CD4-positive, alpha-beta T cell treated with Interleukin-4 for 4 hours (primary cell): ENCODE data around the gene SYNE4.
"Not testable (repeated sequence)": the region's sequence is repeated elsewhere in the genome, so short reads cannot be mapped to it uniquely, and the experiment has no call there.

Source experiments
- DNase-seq: peaks from one replicate; pipeline ENCODE4 v3.0.0-alpha.2; 2020

Gene SYNE4

GRCh38 chr19:35987571-35987896 is 21.1 kb downstream of the SYNE4 start:
- DNase-seq = no peak

GRCh38 chr19:35986664-35987570 is 21.7 kb downstream of the SYNE4 start:
- DNase-seq = no peak

DNA sequence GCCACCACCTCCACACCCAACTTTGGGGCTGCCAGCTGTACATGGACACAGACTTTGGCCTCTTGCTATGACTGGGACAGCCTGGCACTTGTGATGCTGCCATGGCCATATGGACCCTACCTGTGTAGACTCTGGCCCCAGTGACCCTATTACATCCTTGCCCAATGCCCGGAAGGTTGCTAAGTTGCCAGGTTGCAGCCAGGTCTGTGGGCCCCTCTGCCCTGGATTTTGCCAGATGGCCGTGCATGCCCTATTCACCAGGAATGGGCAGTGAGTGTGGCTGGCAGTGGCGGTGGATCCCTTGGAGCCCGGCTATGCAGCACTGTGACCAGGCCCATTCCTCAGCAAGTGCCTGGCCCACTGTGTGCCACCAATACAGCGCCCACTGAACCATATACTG is 22.5 kb downstream of the SYNE4 start:
- DNase-seq = no peak

DNA sequence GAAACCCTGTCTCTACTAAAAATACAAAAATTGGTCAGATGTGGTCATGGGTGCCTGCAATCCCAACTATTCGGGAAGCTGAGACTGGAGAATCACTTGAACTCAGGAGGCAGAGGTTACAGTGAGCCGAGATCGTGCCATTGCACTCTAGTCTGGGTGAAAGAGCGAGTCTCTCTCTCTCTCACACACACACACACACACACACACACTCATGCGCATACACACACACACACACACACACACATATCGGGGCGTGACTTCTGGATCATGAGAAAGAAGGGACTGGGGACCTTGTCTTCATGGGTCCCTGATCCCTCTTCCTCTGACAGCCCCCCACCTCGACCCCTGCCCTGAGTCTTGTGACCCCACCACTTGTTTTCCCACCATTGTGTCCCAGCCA is 25.4 kb downstream of the SYNE4 start:
- no peak for DNase-seq

GRCh38 chr19:35980997-35981396 is 27.6 kb downstream of the SYNE4 start:
- DNase-seq = not testable (repeated sequence)

- DNase-seq = no peak
These were observed 29.7 kb downstream of the SYNE4 start for GRCh38 chr19:35978832-35979365.

- DNase-seq = no peak
These were observed 30.3 kb downstream of the SYNE4 start for GRCh38 chr19:35978271-35978670.

- no peak for DNase-seq
These were observed 31.0 kb downstream of the SYNE4 start for GRCh38 chr19:35977446-35978222.

GRCh38 chr19:35975608-35976214 is 32.9 kb downstream of the SYNE4 start:
- DNase-seq = no peak

DNA sequence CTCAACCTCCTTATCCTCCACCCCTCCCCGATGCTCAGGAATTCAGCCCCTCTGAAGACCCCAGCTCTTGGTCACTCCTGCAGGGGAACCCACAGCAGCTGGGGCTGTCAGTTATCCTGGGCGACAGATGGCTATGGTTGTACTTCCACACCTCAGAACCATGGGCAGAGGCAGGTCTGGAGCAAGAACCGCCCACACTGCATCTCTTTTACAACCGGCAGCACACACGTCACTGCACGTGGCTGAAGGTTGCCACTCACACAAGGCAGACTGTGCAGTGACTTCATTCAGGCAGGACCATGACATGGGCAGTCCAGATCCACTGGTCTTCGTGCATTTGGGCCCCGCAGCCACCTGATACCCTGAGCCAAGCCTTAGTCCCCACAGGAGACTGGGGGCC is 35.1 kb downstream of the SYNE4 start:
- DNase-seq = no peak

DNA sequence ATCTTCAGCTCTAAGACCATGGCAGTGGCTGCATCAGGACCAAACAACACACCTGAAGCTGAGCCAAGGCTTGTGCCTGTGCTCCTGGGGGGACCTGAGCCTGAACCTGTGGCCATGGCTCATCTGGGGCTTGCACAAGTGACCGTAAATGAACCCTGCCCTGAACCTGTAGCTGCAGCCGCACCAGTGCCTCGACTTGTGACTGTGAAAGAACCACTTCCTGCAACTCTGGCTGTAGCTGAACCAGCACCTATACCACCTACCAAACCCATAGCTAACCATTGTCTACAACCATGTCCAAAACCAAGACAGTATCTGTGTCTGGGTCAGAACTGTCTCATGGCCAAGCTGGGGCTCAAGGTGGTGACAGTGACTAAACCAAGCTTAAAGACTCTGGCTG is 41.8 kb downstream of the SYNE4 start:
- DNase-seq = no peak

DNA sequence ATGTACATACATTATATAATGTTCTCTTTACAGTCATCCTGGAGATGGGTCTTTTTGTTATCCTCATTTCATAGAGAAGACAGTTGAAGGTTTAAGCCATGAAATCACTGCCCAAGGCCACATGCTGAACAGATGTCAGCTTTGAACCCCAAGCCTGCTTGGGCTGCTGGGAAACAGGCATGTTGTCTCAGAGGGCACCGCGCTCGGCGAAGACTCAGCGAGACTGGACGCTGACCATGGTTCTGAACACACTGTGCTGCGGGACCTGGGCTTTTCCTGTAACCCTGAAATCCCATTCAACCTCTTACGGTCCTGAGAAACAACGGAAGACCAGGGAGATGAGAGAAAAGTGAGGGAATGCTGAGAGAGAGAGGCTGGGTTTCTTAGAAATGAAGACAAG is 45.1 kb downstream of the SYNE4 start:
- DNase-seq = no peak

DNA sequence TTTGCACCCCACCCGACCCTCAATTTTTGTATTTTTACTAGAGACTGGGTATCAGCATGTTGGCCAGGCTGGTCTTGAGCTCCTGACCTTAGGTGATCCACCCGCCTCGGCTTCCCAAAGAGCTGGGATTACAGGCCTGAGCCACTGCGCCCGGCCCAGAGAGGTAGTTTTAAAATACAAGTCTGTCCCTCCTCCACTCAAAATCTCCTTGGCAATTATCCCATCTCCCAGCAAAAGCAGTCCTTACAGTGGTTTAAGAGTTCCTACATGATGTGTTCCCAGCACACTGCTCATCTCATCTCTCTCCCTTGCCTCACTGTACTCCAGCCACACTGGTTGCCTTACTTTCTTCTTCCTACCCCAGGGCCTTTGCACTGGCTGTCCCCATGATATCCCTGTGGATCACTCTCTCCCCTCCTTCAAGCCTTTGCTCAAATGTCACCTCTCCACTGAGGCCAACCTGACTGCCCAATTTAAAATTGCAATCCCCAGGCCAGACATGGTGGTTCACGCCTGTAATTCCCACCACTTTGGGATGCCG is 48.1 kb downstream of the SYNE4 start:
- DNase-seq = no peak

DNA sequence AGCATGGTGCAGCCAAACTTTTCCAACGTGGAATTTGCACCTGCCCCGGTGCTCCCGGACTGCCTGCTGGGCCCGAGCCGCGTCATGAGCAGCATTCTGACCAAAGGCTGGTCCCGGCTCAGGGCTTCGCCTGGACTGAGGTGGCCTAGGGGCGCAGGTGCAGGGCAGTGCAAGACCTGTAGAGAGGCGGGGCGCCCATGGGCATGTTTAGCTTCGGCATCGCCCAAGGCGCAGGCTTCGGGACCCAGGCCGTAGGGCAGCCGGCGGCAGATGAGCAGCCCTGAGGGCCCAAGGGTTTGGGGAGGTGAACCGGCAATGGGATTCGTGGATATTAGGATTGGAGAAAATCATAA is 48.7 kb downstream of the SYNE4 start:
- no peak for DNase-seq

DNA sequence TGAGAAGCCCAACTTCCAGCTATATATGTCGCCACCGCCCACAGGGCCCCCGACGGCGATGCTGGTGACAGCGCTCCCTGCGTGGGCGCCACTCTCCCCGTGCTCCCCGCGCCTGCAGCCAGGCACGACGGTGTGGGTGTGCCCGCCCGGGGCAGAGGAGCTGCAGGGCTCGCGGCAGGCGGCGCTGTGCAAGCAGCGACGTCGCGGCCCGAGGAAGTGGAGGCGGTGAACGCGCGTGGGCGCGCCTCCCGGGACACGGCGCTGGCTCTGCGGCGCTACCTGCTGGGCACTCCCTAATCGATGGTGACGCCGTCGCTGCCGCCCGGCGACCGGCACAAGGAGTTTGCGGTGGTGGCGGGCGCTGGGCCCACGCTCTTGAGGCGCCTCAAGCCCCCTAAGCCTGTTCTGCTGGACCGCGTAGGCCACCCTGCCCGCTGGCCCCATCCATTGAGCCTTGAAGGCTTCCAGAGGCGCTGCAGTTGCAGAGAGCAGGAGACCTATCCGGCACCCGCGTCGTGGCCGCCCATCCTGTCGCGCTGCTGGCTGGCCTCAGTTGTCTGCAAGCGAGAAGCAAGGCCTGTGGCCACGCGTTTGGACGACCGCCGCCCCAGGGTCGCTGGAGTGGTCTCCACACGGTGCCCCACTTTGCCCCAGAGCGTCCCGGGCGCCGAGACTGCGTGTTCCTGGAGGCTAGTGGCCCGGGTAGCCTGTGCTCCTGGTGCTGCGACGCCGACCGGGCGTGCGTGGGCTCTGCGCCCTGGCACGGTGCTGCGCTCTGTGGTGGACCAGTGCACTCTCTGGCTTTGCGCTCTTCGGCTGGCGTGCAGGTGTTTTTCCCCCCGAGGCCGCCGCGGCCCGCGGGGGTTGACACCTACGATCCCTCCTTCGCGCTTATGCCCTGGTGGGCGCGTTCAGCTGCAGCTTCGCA is 49.3 kb downstream of the SYNE4 start:
- peak; percentile 85 for DNase-seq

- DNase-seq = no peak
These were observed 50.0 kb downstream of the SYNE4 start for GRCh38 chr19:35958660-35959039.

DNA sequence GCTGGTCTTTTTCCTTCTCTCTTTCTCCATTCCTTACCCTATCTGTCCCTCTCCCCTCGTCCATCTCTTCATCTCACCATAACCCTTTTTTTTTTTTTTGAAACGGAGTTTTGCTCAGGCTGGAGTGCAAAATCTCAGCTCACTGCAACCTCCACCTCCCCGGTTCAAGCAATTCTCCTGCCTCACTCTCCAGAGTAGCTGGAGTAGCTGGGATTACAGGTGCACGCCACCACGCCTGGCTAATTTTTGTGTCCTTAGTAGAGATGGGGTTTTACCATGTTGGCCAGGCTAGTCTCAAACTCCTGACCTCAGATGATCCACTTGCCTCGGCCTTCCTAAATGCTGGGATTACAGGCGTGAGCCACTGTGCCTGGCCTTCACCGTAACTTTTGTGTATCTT is 51.2 kb downstream of the SYNE4 start:
- not testable (repeated sequence) for DNase-seq

DNA sequence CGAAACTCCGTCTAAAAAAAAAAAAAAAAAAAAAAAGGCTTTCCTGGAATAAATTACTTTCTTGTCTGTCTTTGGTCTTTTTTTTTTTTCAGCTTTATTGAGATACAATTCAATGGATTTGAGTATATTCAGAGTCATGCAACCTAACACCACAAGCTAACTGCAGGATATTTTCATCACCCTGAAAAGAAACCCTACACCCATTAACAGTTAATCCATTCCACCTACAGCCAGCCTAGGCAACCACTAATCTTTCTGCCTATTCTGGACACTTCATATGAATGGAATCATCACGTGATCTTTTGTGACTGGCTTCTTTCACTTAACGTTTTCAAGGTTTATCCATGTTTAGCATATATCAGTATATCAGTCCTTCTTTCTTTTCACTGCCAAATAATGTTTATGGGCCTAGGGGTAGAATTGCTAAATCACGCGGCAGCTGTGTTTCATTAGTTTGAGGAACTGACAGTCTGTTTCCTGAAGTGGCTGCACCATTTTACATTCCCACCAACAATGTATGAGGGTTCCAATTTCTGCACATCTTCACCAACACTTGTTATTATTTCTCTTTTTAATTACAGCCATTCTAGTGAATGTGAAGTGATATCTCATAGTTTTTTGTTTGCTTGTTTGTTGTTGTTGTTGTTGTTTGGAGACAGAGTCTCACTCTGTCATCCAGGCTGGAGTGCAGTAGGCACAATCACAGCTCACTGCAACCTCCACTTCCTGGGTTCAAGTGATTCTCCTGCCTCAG is 52.6 kb downstream of the SYNE4 start:
- DNase-seq = no peak
